Panc1 (cell line): ENCODE results near the gene FAM81A.

Source experiments
- POLR2AphosphoS5 ChIP-seq: IDR thresholded peaks from 2 replicates; pipeline ENCODE4 v1.6.1; 2012; ENCODE audit warnings: mild to moderate bottlenecking, low read depth, low read length, moderate library complexity
- REST ChIP-seq, 2 experiments: IDR thresholded peaks; 2 replicates each; pipeline ENCODE4 v1.6.1; 2011 to 2012; ENCODE audit warnings: low read depth in 2 of 2, control low read depth in 1 of 2, low read length in 1 of 2, mild to moderate bottlenecking in 1 of 2, moderate library complexity in 1 of 2; ENCODE audit not compliant: insufficient read depth in 1 of 2

- TF ChIP-seq REST (IDR thresholded peaks at IDR 0.05; ENCODE audit: insufficient read depth in 1 of 2, low read depth in 2 of 2, low read length in 1 of 2) (no peak), POLR2AphosphoS5 (no peak)
These were observed 107.6 kb downstream of the FAM81A start for GRCh38 chr15:59545573-59545972.
